T-helper 1 cell treated with Interleukin-12 subunit alpha and Interleukin-12 subunit beta and Interleukin-4 antibody, amounts not matched to agents 30 ng/mL and 1 ng/mL, for 36 hours (primary cell): ENCODE measurements around the gene THEM4. TPM values are rescaled to one million over a fixed set of nuclear protein-coding genes. Genes with fewer than 3 reads are reported as not detected.
"Not testable (repeated sequence)": the region's sequence is repeated elsewhere in the genome, so short reads cannot be mapped to it uniquely, and the experiment has no call there.

ENCODE experiments used
- intact Hi-C: fragments of 100-400 bp; cut with micrococcal nuclease; formaldehyde crosslinking; loops from one replicate; pipeline ENCODE4 v1.15.1; 2024
- total RNA-seq: library from RNA; stranded (reverse); gene quantifications from 2 replicates; pipeline ENCODE4 v1.2.3, GENCODE V29; 2022

THEM4 gene
- total RNA-seq, 1 donor from 2014 or later, result 31.9 TPM

GRCh38 chr1:151897991-151898431 lies 11.3 kb downstream of the THEM4 start:
- intact Hi-C loops, result loop anchor here (1.0 to 2.0 kb wide), 3 partner anchors 9 to 43 kb away; partner anchors contain the start of gene THEM4

- intact Hi-C loops, result no loop called here
Observed at GRCh38 chr1:151893176-151893924, 16.0 kb downstream of the THEM4 start.

DNA sequence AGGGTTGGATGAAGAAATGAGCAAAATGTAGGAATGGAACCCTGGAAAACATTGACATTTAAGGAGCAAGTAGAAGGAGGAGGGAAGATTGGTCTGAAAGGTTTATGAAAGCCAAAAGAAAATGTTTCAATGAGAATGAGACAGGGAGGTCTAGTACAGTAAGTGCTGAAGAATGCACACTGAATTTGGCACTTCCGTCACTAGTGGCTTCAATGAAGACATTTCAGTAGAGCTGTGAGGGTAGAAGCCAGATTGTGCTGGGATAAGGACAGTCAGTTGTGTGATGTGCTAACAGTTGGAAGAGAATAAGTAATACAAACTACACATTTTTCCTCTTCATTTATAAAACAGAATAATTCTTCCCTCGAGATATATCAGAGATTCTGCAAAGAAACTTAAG lies 17.1 kb downstream of the THEM4 start:
- intact Hi-C loops, result no loop called here

GRCh38 chr1:151891512-151891911 lies 17.8 kb downstream of the THEM4 start:
- intact Hi-C loops, result no loop called here

- intact Hi-C loops, result loop anchor here (1.0 kb wide), 5 partner anchors 9 to 124 kb away; no protein-coding TSS in a partner anchor
Observed at GRCh38 chr1:151888972-151889570, 20.2 kb downstream of the THEM4 start.

DNA sequence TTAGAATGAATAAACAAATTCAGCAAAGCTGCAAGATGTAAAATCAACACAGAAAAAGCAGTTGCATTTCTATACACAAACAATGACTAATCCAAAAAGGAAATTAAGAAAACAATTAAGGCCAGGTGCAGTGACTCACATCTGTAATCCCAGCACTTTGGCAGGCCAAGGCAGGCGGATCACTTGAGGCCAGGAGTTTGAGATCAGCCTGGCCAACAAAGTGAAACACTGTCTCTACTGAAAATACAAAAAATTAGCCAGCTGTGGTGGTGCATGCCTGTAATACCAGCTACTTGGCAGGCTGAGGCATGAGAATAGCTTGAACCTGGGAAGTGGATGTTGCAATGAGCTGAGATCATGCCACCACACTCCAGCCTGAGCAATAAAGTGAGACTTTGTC lies 22.3 kb downstream of the THEM4 start:
- intact Hi-C loops, result no loop called here

DNA sequence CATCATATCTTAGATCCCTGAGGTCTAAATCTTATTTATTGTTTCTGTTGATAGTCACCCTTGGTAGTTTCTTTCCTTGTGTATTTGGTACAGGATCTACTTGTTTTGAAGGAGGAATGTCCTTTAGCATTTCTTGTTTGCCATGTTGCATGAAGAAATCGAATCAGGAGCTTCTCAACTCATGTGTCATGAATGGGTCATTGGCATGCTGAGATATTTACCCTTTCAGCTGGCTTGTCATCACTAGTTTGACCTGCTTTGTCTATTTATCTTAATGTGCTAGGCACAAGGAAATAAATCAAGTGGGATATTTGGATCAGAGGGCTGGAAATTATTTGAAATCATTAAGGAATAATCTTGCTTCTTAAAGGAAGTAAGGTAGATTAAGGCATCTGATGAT lies 23.8 kb downstream of the THEM4 start:
- intact Hi-C loops, result no loop called here

GRCh38 chr1:151884879-151885278 lies 24.4 kb downstream of the THEM4 start:
- intact Hi-C loops, result not testable (repeated sequence)

DNA sequence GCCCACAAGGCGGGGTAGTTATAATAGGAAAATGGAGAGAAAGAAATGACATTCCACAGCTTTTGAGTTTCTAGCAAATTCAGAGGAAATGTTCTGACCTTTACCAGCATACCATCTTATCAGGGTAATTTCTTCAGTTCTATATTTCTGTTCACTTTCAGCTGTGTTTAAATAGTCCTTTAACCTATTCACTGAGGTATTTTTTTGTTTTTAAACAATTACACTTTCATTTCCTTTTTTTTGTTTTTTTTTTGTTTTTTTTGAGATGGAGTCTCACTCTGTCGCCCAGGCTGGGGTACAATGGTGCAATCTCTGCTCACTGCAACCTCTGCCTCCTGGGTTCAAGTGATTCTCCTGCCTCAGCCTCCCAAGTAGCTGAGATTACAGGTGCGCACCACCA lies 24.9 kb downstream of the THEM4 start:
- intact Hi-C loops, result not testable (repeated sequence)

DNA sequence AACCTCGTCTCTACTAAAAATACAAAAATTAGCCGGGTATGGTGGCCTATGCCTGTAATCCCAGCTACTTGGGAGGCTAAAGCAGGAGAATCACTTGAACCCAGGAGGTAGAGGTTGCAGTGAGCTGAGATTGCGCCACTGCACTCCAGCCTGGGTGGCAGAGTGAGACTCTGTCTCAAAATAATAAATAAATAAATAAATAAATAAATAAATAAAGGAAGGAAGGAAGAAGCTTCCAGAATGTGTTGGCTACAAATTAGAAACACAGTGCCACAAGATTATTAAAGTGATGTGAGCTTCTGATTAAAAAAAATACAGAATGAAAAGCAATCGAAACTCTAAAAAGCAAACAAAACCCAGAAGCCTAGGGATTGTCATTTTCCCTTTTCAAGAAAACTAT lies 25.4 kb downstream of the THEM4 start:
- intact Hi-C loops, result not testable (repeated sequence)

- intact Hi-C loops, result not testable (repeated sequence)
Observed at GRCh38 chr1:151882918-151883317, 26.4 kb downstream of the THEM4 start.

- intact Hi-C loops, result no loop called here
Observed at GRCh38 chr1:151882466-151882865, 26.8 kb downstream of the THEM4 start.

DNA sequence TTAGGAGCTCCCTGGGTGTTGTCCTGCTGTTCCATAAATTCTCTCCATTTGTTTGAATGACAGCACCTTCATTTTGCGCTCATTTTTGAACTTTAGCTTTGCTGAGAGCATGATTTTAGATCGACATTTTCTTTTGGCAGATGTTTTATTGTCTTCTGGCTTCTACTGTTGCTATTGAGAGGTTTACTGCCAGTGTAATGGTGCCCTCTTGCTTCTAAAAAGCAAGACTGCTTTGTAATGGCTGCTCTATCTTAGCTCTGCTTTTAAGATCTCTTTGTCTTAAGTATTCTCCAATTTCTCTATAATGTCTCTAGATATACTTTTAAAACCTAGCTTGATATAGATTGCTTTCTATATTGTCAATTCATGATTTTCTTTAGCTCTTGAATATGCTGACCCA lies 27.8 kb downstream of the THEM4 start:
- intact Hi-C loops, result no loop called here

DNA sequence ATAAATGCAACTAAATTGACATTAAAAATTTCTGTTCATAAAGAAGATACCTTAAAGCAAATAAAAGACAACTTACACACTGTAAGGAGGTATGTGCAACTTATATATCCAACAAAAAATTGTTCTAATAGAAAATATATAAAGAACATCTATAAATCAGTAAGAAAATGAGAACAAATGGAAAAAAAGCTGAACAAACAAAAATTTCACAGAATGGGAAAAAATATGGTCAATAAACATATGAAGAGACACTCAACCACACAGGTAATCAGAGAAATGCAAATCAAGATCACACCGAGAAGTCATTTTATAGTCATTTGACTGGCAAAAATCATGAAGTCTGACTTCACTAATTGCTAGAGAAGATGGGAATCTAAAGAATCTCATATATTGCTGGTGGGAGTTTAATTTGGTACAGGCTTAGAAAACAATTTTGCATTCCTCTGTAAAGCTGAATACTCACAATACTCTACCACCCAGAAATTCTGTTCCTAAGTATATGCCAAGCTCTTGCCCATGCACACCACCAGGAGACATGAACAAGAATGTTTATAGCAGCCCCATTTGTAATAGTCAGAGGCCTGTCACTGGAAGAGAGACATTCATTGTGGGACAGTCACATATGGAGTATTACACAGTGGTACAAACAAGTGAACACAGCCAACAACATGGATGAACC lies 33.8 kb downstream of the THEM4 start:
- intact Hi-C loops, result no loop called here

- intact Hi-C loops, result not testable (repeated sequence)
Observed at GRCh38 chr1:151872776-151873175, 36.5 kb downstream of the THEM4 start.

GRCh38 chr1:151871284-151872030 lies 37.9 kb downstream of the THEM4 start:
- intact Hi-C loops, result no loop called here

DNA sequence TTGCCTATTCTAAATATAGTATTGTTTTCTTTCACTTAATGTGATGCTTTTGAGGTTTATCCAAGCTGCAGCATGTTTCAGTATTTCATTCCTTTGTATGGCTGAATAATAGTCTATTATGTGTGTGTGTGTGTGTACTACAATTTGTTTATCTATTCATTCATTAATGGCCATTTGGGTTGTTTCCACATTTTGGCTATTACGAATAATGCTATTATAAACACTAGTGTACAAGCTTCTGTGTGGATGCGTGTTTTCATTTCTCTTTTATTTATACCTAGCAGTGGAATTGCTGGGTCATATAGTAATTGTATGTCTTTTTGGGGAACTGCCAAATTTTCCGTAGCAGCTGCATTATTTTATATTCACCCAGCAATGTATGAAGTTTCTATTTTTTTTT lies 40.8 kb downstream of the THEM4 start:
- intact Hi-C loops, result no loop called here

DNA sequence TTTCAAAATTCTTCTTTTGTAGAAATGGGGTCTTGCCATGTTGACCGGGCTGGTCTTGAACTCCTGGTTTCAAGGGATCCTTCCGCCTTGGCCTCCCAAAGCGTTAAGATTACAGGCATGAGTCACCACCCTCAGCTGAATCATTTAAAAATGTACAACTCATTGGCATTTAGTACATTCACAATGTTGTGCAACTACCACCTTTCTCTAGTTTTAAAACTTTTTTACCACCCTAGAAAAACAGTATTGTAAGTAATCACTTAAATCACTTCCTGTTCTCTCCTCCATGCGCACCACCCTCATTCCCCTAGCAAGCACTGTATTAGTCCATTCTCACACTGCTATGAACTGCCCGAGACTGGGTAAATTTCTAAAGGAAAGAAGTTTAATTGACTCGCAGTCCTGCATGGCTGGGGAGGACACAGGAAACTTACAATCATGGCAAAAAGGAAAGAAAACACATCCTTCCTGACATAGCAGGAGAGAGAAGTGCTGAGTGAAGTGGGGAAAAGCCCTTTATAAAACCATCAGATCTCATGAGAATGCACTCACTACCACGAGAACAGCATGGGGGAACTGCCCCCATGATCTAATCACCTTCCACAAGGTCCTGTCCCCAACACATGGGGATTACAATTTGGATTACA lies 41.4 kb downstream of the THEM4 start:
- intact Hi-C loops, result no loop called here

DNA sequence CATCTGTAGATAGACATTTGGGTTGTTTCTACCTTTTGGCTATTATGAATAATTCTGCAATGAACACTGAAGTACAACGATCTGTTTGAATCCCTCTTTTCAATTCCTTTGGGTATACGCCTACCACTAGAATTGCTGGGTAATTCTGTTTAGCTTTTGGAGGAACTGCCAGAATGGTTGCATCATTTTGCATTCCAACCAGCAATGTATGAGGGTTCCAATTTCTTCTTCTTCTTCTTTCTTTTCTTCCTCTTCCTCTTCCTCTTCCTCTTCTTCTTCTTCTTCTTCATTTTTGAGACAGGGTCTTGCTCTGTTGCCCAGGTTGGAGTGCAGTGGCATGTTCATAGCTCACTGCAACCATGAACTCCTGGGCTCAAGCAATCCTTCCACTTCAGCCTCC lies 42.0 kb downstream of the THEM4 start:
- intact Hi-C loops, result no loop called here

- intact Hi-C loops, result no loop called here
Observed at GRCh38 chr1:151864411-151864810, 44.9 kb downstream of the THEM4 start.

DNA sequence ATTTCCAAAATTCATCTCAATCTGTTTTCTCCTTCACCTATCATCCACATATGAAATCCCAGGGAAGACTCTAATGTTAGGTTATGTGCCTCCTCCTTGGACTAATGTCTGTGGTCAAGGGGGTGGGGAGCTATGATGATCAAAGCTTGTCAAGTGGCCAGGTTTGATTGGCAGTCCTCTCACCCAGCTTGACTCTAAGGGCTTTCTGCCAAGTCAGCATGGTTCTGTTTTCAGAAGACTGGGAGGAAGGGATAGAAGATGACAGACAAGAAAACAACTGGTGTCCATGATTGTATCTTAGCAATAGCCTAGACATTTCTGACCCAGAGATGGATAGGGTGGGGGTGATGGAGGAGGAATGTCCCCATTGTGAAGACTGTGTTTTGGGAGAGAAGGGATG lies 46.7 kb downstream of the THEM4 start:
- intact Hi-C loops, result no loop called here
